ENCODE data around the gene MRPL52. TPM values are rescaled to one million over a fixed set of nuclear protein-coding genes. Genes with fewer than 3 reads are reported as not detected.

MRPL52 gene
- total and polyA plus RNA-seq, 2 of the 13 experiments (the other 11 are each of a cell fraction or from before 2014, with no cell fraction given) = 118 to 329 TPM

- peak; percentile 48; the same call in 1 of the 2 replicates for TF ChIP-seq MAZ (IDR thresholded peaks at IDR 0.05; ENCODE audit: borderline replicate concordance, low read depth, low read length)
- TF ChIP-seq MAZ (CRISPR knock-in tag; IDR thresholded peaks at IDR 0.05; ENCODE audit: low read depth) = no peak
- TF ChIP-seq ATF2 (CRISPR knock-in tag; IDR thresholded peaks at IDR 0.05) = 0 out of 2 replicates have a peak, but pooled peaks have one; percentile 53
- TF ChIP-seq SP2 (CRISPR knock-in tag; IDR thresholded peaks at IDR 0.05) = no peak
- no peak for TF ChIP-seq ZNF598 (CRISPR knock-in tag; IDR thresholded peaks at IDR 0.05; ENCODE audit: borderline replicate concordance)
- no peak for TF ChIP-seq NONO (IDR thresholded peaks at IDR 0.05)
- TF ChIP-seq NONO (CRISPR knock-in tag; conservative IDR thresholded peaks at IDR 0.05) = no peak; the same call in 1 of the 2 replicates
- no peak for TF ChIP-seq ZNF607 (CRISPR knock-in tag; IDR thresholded peaks at IDR 0.05; ENCODE audit: borderline replicate concordance)
- no peak for TF ChIP-seq ZNF256 (CRISPR knock-in tag; conservative IDR thresholded peaks at IDR 0.05)
- TF ChIP-seq EHMT2 (IDR thresholded peaks at IDR 0.05; ENCODE audit: borderline replicate concordance, low read depth, low read length) = no peak
- no peak for TF ChIP-seq PRDM15 (CRISPR knock-in tag; IDR thresholded peaks at IDR 0.05)
- TF ChIP-seq ZNF317 (CRISPR knock-in tag; IDR thresholded peaks at IDR 0.05) = no peak
- no peak for TF ChIP-seq RBM39 (IDR thresholded peaks at IDR 0.05; ENCODE audit: low read depth, low read length, poor library complexity, severe bottlenecking)
- no peak for TF ChIP-seq PCBP2 (optimal IDR thresholded peaks at IDR 0.05; ENCODE audit: low read depth, low read length, poor library complexity, severe bottlenecking)
- no peak for TF ChIP-seq ZNF18 (CRISPR knock-in tag; IDR thresholded peaks at IDR 0.05; ENCODE audit: insufficient replicate concordance)
- TF ChIP-seq ZNF335 (CRISPR knock-in tag; IDR thresholded peaks at IDR 0.05) = no peak
- TF ChIP-seq ZNF589 (CRISPR knock-in tag; conservative IDR thresholded peaks at IDR 0.05) = no peak
- TF ChIP-seq KDM6A (CRISPR knock-in tag; IDR thresholded peaks at IDR 0.05; ENCODE audit: low read depth) = no peak; the same call in 1 of the 2 replicates
- TF ChIP-seq ZBTB42 (CRISPR knock-in tag; IDR thresholded peaks at IDR 0.05) = no peak
- no peak for TF ChIP-seq PAWR (CRISPR knock-in tag; IDR thresholded peaks at IDR 0.05; ENCODE audit: borderline replicate concordance)
- no peak for TF ChIP-seq ZC3H13 (CRISPR knock-in tag; IDR thresholded peaks at IDR 0.05)
- TF ChIP-seq ZNF44 (CRISPR knock-in tag; IDR thresholded peaks at IDR 0.05) = 0 out of 2 replicates have a peak, but pooled peaks have one; percentile 35
- no peak for TF ChIP-seq KAT7 (CRISPR knock-in tag; IDR thresholded peaks at IDR 0.05; ENCODE audit: borderline replicate concordance)
Measured at GRCh38 chr14:22807432-22808087, 22.1 kb upstream of the MRPL52 start (continued).

All from HepG2 (cell line).